ENCODE data around the gene SLC2A8.

GRCh38 chr9:127362829-127363228 lies 34.1 kb upstream of the SLC2A8 start:
- no peak for TF ChIP-seq POLR2A (IDR thresholded peaks at IDR 0.05)
- TF ChIP-seq CTCF (IDR thresholded peaks at IDR 0.05), result no peak
- TF ChIP-seq POLR2AphosphoS5 (IDR thresholded peaks at IDR 0.05; ENCODE audit: insufficient read depth in 1 of 2, low read depth in 1 of 2), result no peak

Data from vagina (tissue), 2 donors.